H4 (cell line): ENCODE measurements around the gene SRSF1. TPM values are rescaled to one million over a fixed set of nuclear protein-coding genes. Genes with fewer than 3 reads are reported as not detected.
"Not testable (repeated sequence)": the region's sequence is repeated elsewhere in the genome, so short reads cannot be mapped to it uniquely, and the experiment has no call there.

ENCODE experiments used
- DNase-seq: peaks from one replicate; pipeline ENCODE4 v3.0.0-alpha.2; 2015; ENCODE audit warnings: low spot score
- total RNA-seq: library from RNA; depleted of rRNA; stranded (reverse); fragments of >200 nt; shearing (Covaris generic); gene quantifications from 2 replicates; pipeline ENCODE4 v1.2.3, GENCODE V29; 2014; rRNA removed

Gene SRSF1
- total RNA-seq, 1 experiment from 2014 or later, result 491 TPM

GRCh38 chr17:57965521-57966160 lies 41.4 kb downstream of the SRSF1 start:
- DNase-seq, result no peak

- no peak for DNase-seq
These were observed 43.9 kb downstream of the SRSF1 start for GRCh38 chr17:57963149-57963511.

GRCh38 chr17:57962279-57963148 lies 44.5 kb downstream of the SRSF1 start:
- DNase-seq, result no peak

GRCh38 chr17:57959929-57960328 lies 47.1 kb downstream of the SRSF1 start:
- DNase-seq, result no peak

- not testable (repeated sequence) for DNase-seq
These were observed 48.7 kb downstream of the SRSF1 start for GRCh38 chr17:57958391-57958790.

- no peak for DNase-seq
These were observed 49.2 kb downstream of the SRSF1 start for GRCh38 chr17:57957886-57958285.

- no peak for DNase-seq
These were observed 49.8 kb downstream of the SRSF1 start for GRCh38 chr17:57957120-57957850.

- no peak for DNase-seq
These were observed 50.5 kb downstream of the SRSF1 start for GRCh38 chr17:57956291-57957119.

- no peak for DNase-seq
These were observed 51.7 kb downstream of the SRSF1 start, which contains the start of gene CUEDC1 for GRCh38 chr17:57955183-57955931. TSS of gene CUEDC1 (minus strand) at chr17:57955412. CDS start at chr17:57885564, 69,848 bp downstream.

- DNase-seq, result peak; percentile 81
These were observed 52.5 kb downstream of the SRSF1 start for GRCh38 chr17:57954397-57955182.

- no peak for DNase-seq
These were observed 53.2 kb downstream of the SRSF1 start for GRCh38 chr17:57953705-57954396.

Other genes with a start within 250 kb of the SRSF1 start
- gene MRPS23, start 157.2 kb downstream of the SRSF1 start, total RNA-seq, result 36.2 and 87.6 TPM in 2 replicates
- 7.4 and 8.1 TPM in 2 replicates for gene CUEDC1, start 51.8 kb downstream of the SRSF1 start, total RNA-seq
- 50.4 and 60.6 TPM in 2 replicates for gene VEZF1, start 19.0 kb downstream of the SRSF1 start, total RNA-seq
- 10.6 and 14.5 TPM in 2 replicates for gene DYNLL2, start 76.2 kb upstream of the SRSF1 start, total RNA-seq
- gene OR4D1, start 141.1 kb upstream of the SRSF1 start, total RNA-seq, result 0.02 TPM in 1 of 2 replicates, not detected in the other
- not detected in 2 replicates for gene OR4D2, start 159.7 kb upstream of the SRSF1 start, total RNA-seq
- 0.08 TPM in 1 of 2 replicates, not detected in the other for gene EPX, start 185.5 kb upstream of the SRSF1 start, total RNA-seq
- 16.8 and 18.1 TPM in 2 replicates for gene MKS1, start 212.0 kb upstream of the SRSF1 start, total RNA-seq
- gene LPO, start 231.3 kb upstream of the SRSF1 start, total RNA-seq, result not detected in 2 replicates